HepG2 (cell line): Measurements from ENCODE around the gene PPP4R1. TPM values are rescaled to one million over a fixed set of nuclear protein-coding genes. Genes with fewer than 3 reads are reported as not detected.

ENCODE experiments used
- ATAC-seq: fragments of 200-7000 bp; cut with Tn5 transposase; 3 replicates; pipeline ENCODE4 v1.9.1; 2020; ENCODE audit warnings: mild to moderate bottlenecking, moderate library complexity
- BruUV-seq: library from RNA; stranded (reverse); fragments of 400-500 nt; replicated peaks from 2 replicates; lab custom pipeline; 2021; lab: Mats Ljungman, UMichigan
- CTCF ChIA-PET: fragments of 300-600 bp; formaldehyde crosslinking; extraction: SDS; loops from one replicate; lab custom pipeline; 2021; ENCODE audit warnings: low total read pairs, inconsistent platforms, low intra/inter-chr PET ratio; lab: Yijun Ruan, JAX
- POLR2A ChIA-PET: fragments of 350-600 bp; sonication (Branson Sonifier 250); formaldehyde crosslinking; loops from one replicate; lab custom pipeline; 2020; ENCODE audit warnings: antibody characterized with exemption, inconsistent platforms; lab: Yijun Ruan, JAX
- DNase-seq: peaks from one replicate; pipeline ENCODE4 v3.0.0-alpha.2; 2015; ENCODE audit warnings: low spot score
- FAIRE-seq: peaks from 3 replicates; lab custom pipeline; 2011; peaks lifted over from hg19 to GRCh38; lab: Jason Lieb, UNC
- H2AFZ ChIP-seq: one replicate; pipeline ENCODE4 v1.6.1; 2011; ENCODE audit warnings: low read length, inconsistent platforms
- H3K27ac ChIP-seq: fragments of 300-600 bp; 3 replicates; pipeline ENCODE4 v1.8.0; 2011; ENCODE audit warnings: mixed run types, mild to moderate bottlenecking, mixed read lengths, low read length, inconsistent platforms; ENCODE audit not compliant: insufficient read depth; ENCODE audit errors: extremely low read length
- H3K27me3 ChIP-seq, 2 experiments: fragments of 200-600 bp in 1 of 2; 2 replicates in 1 of 2; 3 replicates in 1 of 2; pipeline versions ENCODE4 v1.6.0 to v1.8.0; 2011; ENCODE audit warnings: low read length in 2 of 2, mild to moderate bottlenecking in 2 of 2, moderate library complexity in 2 of 2, inconsistent platforms in 1 of 2; ENCODE audit not compliant: insufficient read depth in 2 of 2, control insufficient read depth in 1 of 2
- H3K36me3 ChIP-seq, 2 experiments: fragments of 200-600 bp in 1 of 2; replicated peaks in 1 of 2; 2 replicates in 1 of 2; 3 replicates in 1 of 2; pipeline versions ENCODE4 v1.5.1 to v1.8.0; 2011; ENCODE audit warnings: low read length in 2 of 2, inconsistent platforms in 1 of 2; ENCODE audit not compliant: insufficient read depth in 2 of 2, control insufficient read depth in 1 of 2
- H3K4me1 ChIP-seq: 2 replicates; pipeline ENCODE4 v1.5.1; 2012; ENCODE audit warnings: low read length, inconsistent platforms; ENCODE audit not compliant: insufficient read depth
- H3K4me2 ChIP-seq: 2 replicates; pipeline ENCODE4 v1.6.0; 2011; ENCODE audit warnings: low read depth, low read length, inconsistent platforms
- H3K4me3 ChIP-seq, 3 experiments: fragments of 200-600 bp in 1 of 3; sonication (generic), shearing (Covaris generic) in 1 of 3; replicated peaks in 1 of 3; 2 replicates each; pipeline ENCODE4 v1.5.1; 2011 to 2016; ENCODE audit warnings: low read length in 3 of 3, inconsistent platforms in 2 of 3, low read depth in 2 of 3, mild to moderate bottlenecking in 2 of 3, control low read depth in 1 of 3, mixed read lengths in 1 of 3; ENCODE audit not compliant: insufficient read depth in 1 of 3
- H3K79me2 ChIP-seq: one replicate; pipeline ENCODE4 v1.6.1; 2011; ENCODE audit warnings: low read length, inconsistent platforms; ENCODE audit not compliant: insufficient read depth
- H3K9ac ChIP-seq: 2 replicates; pipeline ENCODE4 v1.6.0; 2011; ENCODE audit warnings: mild to moderate bottlenecking, low read depth, low read length, inconsistent platforms; ENCODE audit not compliant: insufficient read depth
- H3K9me3 ChIP-seq: 2 replicates; pipeline ENCODE4 v1.5.1; 2012; ENCODE audit warnings: mild to moderate bottlenecking, low read length
- H4K20me1 ChIP-seq: 2 replicates; pipeline ENCODE4 v1.6.0; 2011; ENCODE audit warnings: inconsistent platforms, mild to moderate bottlenecking, low read length, moderate library complexity; ENCODE audit not compliant: insufficient read depth
- AKNA ChIP-seq: sonication (generic); formaldehyde crosslinking; IDR thresholded peaks from 2 replicates; pipeline ENCODE4 v1.4.0; 2020; ENCODE audit warnings: missing genetic modification reagents, borderline replicate concordance
- BCL3 ChIP-seq: sonication (generic); formaldehyde crosslinking; IDR thresholded peaks from 2 replicates; pipeline ENCODE4 v1.5.1; 2020; ENCODE audit warnings: mild to moderate bottlenecking, missing genetic modification reagents, moderate library complexity
- RARA ChIP-seq: IDR thresholded peaks from 2 replicates; pipeline ENCODE4 v1.6.1; 2016; ENCODE audit warnings: missing genetic modification reagents, missing compliant biosample characterization
- ZNF317 ChIP-seq: sonication (generic); formaldehyde crosslinking; IDR thresholded peaks from 2 replicates; pipeline ENCODE4 v1.5.0; 2020; ENCODE audit warnings: mild to moderate bottlenecking, missing genetic modification reagents
- ZNF580 ChIP-seq: IDR thresholded peaks from 2 replicates; pipeline ENCODE4 v1.6.1; 2016; ENCODE audit warnings: low read depth, borderline replicate concordance
- ZSCAN25 ChIP-seq: sonication (generic); formaldehyde crosslinking; IDR thresholded peaks from 2 replicates; pipeline ENCODE4 v1.8.0; 2022; ENCODE audit warnings: mild to moderate bottlenecking, missing genetic modification reagents
- WGBS: methylation state at CpG from one replicate; pipeline ENCODE4 v1.1.6; 2017; ENCODE audit warnings: low lambda C conversion rate; 5-methylcytosine and 5-hydroxymethylcytosine counted together
- in situ Hi-C: cut with HindIII; loops from 2 replicates; pipeline ENCODE4 v1.10.0; 2017; ENCODE audit warnings: low pct_unique_long_range_greater_than_20kb; ENCODE audit not compliant: extremely low pct_ligation_motif_present
- intact Hi-C: fragments of 100-400 bp; cut with micrococcal nuclease; formaldehyde crosslinking; loops from one replicate; pipeline ENCODE4 v1.10.0; 2022; ENCODE audit not compliant: unreplicated experiment
- polyA plus RNA-seq, 8 experiments: library from polyadenylated mRNA; depleted of rRNA in 3 of 8; stranded (reverse) in 7 of 8; unstranded in 1 of 8; fragments of >200 nt; fragmentation: Illumina TruSeq in 4 of 8; extraction: Trizol in 4 of 8; gene quantifications; 2 replicates each; pipeline versions ENCODE4 v1.2.1 to v1.2.3, GENCODE V29; 2011 to 2016; ENCODE audit warnings: low read depth in 4 of 8, missing spikeins in 1 of 8, mixed read lengths in 1 of 8; ENCODE audit not compliant: insufficient read depth in 1 of 8
- total RNA-seq, 5 experiments: library from RNA; depleted of rRNA; stranded (reverse); fragments of >200 nt; fragmentation: Illumina TruSeq; extraction: Trizol; gene quantifications; 2 replicates each; pipeline ENCODE4 v1.2.3, GENCODE V29; 2016; ENCODE audit warnings: low read depth in 1 of 5

The PPP4R1 gene
- total and polyA plus RNA-seq, 2 of the 13 experiments (the other 11 are each of a cell fraction or from before 2014, with no cell fraction given): 66.5 to 72.4 TPM

GRCh38 chr18:9586814-9587213, 27.5 kb downstream of the PPP4R1 start (continued):
- TF ChIP-seq BCL3: no peak

GRCh38 chr18:9581667-9582066, 32.7 kb downstream of the PPP4R1 start:
- no TSS peak for BruUV-seq
- CTCF ChIA-PET: no interaction called here

More at GRCh38 chr18:9581667-9582066, 32.7 kb downstream of the PPP4R1 start:
- H3K4me3 ChIP-seq: no peak overlapping the region
- DNase-seq (no peak), FAIRE-seq (no peak), ATAC-seq (no peak)
- intact Hi-C loops: no loop called here
- H4K20me1 ChIP-seq: no peaks in the 10 kb centered on the region
- no peak overlapping the region for H2AFZ ChIP-seq
- H3K9me3 ChIP-seq: no peaks in the 10 kb centered on the region
- no peak overlapping the region for H3K27ac ChIP-seq
- TF ChIP-seq ZNF580 (CRISPR knock-in tag) (no peak), ZSCAN25 (CRISPR knock-in tag) (no peak), ZNF317 (CRISPR knock-in tag) (peak; percentile 81), RARA (CRISPR knock-in tag) (no peak), AKNA (CRISPR knock-in tag) (no peak)
- in situ Hi-C loops: no loop called here
- H3K4me2 ChIP-seq: no peak overlapping the region
- POLR2A ChIA-PET: no interaction called here
- no peak overlapping the region for H3K9ac ChIP-seq
- H3K79me2 ChIP-seq: peaks cover 2% of the 10 kb centered on the region
- WGBS: 96% methylated on average over 7 of the region's 7 CpGs
- H3K4me1 ChIP-seq: no peaks in the 10 kb centered on the region
- peaks cover 2 to 60% of the 10 kb centered on the region in 2 experiments; a peak in 4 of 5 replicates for H3K36me3 ChIP-seq
- H3K27me3 ChIP-seq: no peaks in the 10 kb centered on the region
